ENCODE measurements around the gene HOXC9. TPM values are rescaled to one million over a fixed set of nuclear protein-coding genes. Genes with fewer than 3 reads are reported as not detected.

HOXC9 gene
- total RNA-seq, 1 experiment from 2014 or later, result 11.3 TPM

DNA sequence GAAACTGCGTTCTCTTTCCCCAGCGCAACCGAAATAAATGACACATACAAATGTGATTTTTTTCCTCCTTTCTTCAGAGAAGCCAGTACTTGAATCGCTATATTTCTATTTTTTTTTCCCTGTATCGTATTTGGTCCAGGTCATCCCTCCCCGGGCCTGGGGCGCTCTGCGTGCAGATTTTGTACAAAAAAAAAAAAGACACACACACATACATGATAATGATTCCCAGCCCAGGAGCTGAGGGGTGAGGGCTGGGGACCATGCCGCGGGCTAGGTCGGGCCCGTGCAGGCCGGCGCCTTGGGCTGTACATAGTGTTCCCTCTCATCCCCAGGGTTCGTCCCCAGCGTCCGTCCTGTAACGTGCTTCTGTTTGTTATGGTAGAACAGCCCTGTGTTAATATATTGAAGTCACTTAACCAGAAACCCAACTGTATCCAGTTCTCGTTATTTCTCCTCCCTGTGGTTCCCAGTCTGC, 3.0 kb downstream of the HOXC9 start:
- Histone ChIP-seq H3K36me3 (ENCODE audit: control insufficient read depth in 1 of 2, insufficient read depth in 2 of 2, low read length in 2 of 2) (peaks cover 0 to 6% of the 10 kb centered on the region in 2 experiments; a peak in 1 of 4 replicates), H2AFZ (ENCODE audit: low read depth, low read length, poor library complexity, severe bottlenecking) (no peak overlapping the region), H3K9ac (ENCODE audit: low read length) (no peak overlapping the region), H3K4me1 (ENCODE audit: control insufficient read depth in 1 of 2, insufficient read depth in 2 of 2, low read length in 2 of 2) (peaks cover 13 to 31% of the 10 kb centered on the region in 2 experiments), H4K20me1 (ENCODE audit: insufficient read depth) (no peaks in the 10 kb centered on the region), H3K4me3 (replicated peaks in 1 of 2; ENCODE audit: low read depth in 1 of 2, low read length in 2 of 2) (no peak overlapping the region), H3K79me2 (ENCODE audit: insufficient read depth, low read length) (peaks cover 28% of the 10 kb centered on the region), H3K27me3 (ENCODE audit: insufficient read depth, low read length) (no peaks in the 10 kb centered on the region), H3K4me2 (ENCODE audit: low read length) (no peak overlapping the region), H3K27ac (ENCODE audit: low read depth, low read length) (no peak overlapping the region), H3K9me3 (ENCODE audit: control insufficient read depth in 1 of 2, insufficient read depth in 1 of 2, low read depth in 1 of 2, low read length in 2 of 2) (no peaks in the 10 kb centered on the region), H3K9me2 (ENCODE audit: insufficient read depth) (no peaks in the 10 kb centered on the region)
- ATAC-seq (no peak), DNase-seq (ENCODE audit: low read depth, low spot score) (no peak)
- intact Hi-C loops (cut with micrococcal nuclease), result no loop called here
- TF ChIP-seq EGR1 (IDR thresholded peaks at IDR 0.05; ENCODE audit: low read depth) (no peak), YY1 (IDR thresholded peaks at IDR 0.05; ENCODE audit: extremely low read depth, insufficient replicate concordance, low read depth, low read length) (no peak), SRF (IDR thresholded peaks at IDR 0.05; ENCODE audit: low read depth) (no peak), SP1 (IDR thresholded peaks at IDR 0.05; ENCODE audit: low read depth) (no peak), CBX3 (IDR thresholded peaks at IDR 0.05; ENCODE audit: low read depth) (no peak), EZH2phosphoT487 (IDR thresholded peaks at IDR 0.05; ENCODE audit: borderline replicate concordance) (no peak), ELF1 (IDR thresholded peaks at IDR 0.05; ENCODE audit: borderline replicate concordance, low read depth) (no peak), TCF7L2 (IDR thresholded peaks at IDR 0.05; ENCODE audit: borderline replicate concordance, extremely low read depth, insufficient read depth, insufficient read length) (no peak), RAD21 (IDR thresholded peaks at IDR 0.05; ENCODE audit: low read depth) (no peak), POLR2A (IDR thresholded peaks at IDR 0.05; ENCODE audit: borderline replicate concordance, extremely low read depth, insufficient read depth, insufficient read length) (no peak), FOSL1 (IDR thresholded peaks at IDR 0.05; ENCODE audit: low read depth) (no peak), SIN3A (IDR thresholded peaks at IDR 0.05; ENCODE audit: low read depth) (no peak), CEBPB (IDR thresholded peaks at IDR 0.05; ENCODE audit: low read depth) (no peak), JUND (IDR thresholded peaks at IDR 0.05) (no peak)
- TF ChIP-seq, protein P1, sequence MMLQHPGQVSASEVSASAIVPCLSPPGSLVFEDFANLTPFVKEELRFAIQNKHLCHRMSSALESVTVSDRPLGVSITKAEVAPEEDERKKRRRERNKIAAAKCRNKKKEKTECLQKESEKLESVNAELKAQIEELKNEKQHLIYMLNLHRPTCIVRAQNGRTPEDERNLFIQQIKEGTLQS (IDR thresholded peaks at IDR 0.05), result no peak
- TF ChIP-seq, protein P2, sequence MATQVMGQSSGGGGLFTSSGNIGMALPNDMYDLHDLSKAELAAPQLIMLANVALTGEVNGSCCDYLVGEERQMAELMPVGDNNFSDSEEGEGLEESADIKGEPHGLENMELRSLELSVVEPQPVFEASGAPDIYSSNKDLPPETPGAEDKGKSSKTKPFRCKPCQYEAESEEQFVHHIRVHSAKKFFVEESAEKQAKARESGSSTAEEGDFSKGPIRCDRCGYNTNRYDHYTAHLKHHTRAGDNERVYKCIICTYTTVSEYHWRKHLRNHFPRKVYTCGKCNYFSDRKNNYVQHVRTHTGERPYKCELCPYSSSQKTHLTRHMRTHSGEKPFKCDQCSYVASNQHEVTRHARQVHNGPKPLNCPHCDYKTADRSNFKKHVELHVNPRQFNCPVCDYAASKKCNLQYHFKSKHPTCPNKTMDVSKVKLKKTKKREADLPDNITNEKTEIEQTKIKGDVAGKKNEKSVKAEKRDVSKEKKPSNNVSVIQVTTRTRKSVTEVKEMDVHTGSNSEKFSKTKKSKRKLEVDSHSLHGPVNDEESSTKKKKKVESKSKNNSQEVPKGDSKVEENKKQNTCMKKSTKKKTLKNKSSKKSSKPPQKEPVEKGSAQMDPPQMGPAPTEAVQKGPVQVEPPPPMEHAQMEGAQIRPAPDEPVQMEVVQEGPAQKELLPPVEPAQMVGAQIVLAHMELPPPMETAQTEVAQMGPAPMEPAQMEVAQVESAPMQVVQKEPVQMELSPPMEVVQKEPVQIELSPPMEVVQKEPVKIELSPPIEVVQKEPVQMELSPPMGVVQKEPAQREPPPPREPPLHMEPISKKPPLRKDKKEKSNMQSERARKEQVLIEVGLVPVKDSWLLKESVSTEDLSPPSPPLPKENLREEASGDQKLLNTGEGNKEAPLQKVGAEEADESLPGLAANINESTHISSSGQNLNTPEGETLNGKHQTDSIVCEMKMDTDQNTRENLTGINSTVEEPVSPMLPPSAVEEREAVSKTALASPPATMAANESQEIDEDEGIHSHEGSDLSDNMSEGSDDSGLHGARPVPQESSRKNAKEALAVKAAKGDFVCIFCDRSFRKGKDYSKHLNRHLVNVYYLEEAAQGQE (IDR thresholded peaks at IDR 0.05; ENCODE audit: low read depth), result no peak
- ChIA-PET RAD21 (ENCODE audit: low non-redundant PET in 1 of 2, low total read pairs in 2 of 2, uncharacterized antibody in 2 of 2, unreplicated experiment in 2 of 2) (interaction anchor here in 1 of 2 experiments (0.6 kb wide), 1 partner anchor 8 kb away, joined by 3 read pairs; no protein-coding TSS in a partner anchor), CTCF (interaction anchor here (1.1 to 2.2 kb wide), 4 partner anchors 18 to 205 kb away, joined by 3 to 8 read pairs (median 6); partner anchors contain the start of gene HOXC10), POLR2A (no interaction called here)
- BruUV-seq (replicated peaks), result no TSS peak

All from HCT116 (cell line).